GM19324 (cell line): ENCODE results near the gene ANGPTL4.
"Not testable (repeated sequence)": the region's sequence is repeated elsewhere in the genome, so short reads cannot be mapped to it uniquely, and the experiment has no call there.

Experiments used
- ATAC-seq: cut with Tn5 transposase; IDR thresholded peaks from one replicate; pipeline ENCODE4 v1.9.1; 2021; ENCODE audit warnings: mild to moderate bottlenecking, moderate library complexity; ENCODE audit not compliant: unreplicated experiment, low FRiP score

ANGPTL4 gene

DNA sequence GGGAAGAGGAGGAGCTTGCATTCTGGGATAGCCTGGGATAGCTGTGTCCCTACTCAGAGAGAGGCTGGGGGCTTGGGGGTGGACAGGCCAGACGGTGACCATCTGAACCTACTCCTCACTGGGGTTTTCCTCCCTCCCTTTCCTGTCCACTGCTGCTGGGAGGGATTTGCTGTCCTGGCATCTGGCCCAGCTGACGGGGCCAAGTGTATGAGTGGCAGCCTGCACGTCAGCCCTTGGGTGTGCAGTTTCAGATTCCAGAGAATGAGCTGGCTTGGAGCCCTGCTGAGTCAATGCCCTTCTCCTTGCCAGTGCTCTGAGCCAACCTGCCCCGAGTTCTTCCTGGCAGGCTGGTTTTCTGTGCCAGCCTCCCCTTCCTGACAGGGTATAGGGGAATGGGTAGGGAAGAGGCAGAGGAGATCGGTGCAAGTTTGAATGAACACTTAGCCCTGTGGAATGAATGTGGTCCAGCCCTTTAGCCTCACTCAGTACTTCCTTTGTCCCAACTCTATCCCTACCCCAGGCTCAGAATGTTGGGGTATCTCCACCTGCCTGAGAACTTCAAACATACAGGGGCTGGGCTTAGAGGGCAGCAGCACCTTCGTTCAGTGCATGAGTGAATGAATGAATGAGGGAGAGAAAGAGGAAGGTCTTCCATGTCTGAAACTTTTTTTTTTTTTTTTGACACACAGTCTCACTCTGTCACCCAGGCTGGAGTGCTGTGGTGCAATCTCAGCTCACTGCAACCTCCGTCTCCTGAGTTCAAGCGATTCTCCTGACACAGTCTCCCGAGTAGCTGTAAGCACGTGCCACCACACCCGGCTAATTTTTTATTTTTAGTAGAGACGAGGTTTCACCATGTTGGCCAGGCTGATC, 1.8 kb upstream of the ANGPTL4 start:
- no peak for ATAC-seq

DNA sequence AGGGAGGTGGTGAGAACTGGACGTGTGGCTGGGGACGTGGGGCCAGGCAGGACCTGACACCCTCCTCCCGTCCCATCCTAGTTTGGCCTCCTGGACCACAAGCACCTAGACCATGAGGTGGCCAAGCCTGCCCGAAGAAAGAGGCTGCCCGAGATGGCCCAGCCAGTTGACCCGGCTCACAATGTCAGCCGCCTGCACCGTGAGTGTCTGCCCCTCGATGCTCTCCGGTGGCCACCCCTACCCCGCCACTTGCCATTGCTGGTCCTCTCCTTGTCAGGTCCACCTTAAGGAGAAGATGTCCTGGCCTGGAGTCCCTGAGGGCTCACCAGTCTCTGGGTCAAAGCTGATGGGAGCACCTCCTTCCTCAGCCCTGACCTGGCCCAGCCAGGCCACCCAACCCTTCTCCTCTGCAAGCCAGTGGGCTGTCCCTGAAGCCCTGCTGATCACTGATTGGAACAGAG, 2.2 kb downstream of the ANGPTL4 start:
- no peak for ATAC-seq

DNA sequence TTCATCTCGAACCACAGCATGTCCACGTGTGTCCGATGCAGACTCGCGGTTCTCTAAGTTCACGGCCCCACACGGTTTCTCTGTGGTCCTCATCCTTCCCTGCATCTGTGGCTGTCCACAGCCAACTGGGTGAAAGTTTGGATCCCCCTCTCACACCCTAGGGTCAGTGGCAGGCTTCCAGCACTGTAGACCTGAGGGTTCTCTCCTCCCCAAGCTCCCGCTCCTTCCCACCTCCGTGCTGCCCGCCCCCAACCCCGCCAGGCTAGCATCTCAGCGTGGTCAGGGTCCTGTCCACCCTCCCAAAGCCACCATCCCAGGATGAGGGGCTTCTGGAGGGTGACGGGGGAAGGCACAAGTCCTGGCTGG, 3.0 kb downstream of the ANGPTL4 start:
- ATAC-seq: no peak

DNA sequence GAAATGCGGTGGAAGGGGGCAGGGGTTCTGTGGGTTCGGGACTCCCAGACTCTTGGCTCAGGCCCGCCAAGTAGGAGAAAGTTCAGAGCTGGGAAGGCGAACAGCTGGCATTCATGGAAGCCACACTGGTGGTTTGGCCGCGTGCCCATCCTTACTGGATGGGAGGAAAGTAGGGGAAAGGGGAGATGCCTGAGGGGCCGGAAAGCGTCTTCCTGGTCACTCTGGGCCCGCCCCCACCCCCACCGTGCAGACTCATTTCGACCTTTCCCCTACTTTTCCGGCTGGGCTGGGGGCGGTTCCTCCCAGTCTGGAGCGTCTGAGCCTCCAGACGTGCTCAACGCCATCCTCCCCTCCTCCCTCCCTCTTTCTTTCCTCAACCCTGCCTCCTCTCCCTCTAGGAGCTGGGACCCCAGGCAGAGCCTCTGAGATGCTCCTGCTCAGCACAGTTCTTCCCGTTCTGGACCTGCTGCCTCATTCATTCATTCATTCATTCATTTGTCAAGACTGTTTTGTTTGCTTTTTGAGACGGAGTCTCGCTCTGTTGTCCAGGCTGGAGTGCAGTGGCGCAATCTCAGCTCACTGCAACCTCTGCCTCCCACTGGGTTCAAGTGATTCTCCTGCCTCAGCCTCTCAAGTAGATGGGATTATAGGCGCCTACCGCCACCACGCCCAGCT, 3.5 kb downstream of the ANGPTL4 start:
- no peak for ATAC-seq

DNA sequence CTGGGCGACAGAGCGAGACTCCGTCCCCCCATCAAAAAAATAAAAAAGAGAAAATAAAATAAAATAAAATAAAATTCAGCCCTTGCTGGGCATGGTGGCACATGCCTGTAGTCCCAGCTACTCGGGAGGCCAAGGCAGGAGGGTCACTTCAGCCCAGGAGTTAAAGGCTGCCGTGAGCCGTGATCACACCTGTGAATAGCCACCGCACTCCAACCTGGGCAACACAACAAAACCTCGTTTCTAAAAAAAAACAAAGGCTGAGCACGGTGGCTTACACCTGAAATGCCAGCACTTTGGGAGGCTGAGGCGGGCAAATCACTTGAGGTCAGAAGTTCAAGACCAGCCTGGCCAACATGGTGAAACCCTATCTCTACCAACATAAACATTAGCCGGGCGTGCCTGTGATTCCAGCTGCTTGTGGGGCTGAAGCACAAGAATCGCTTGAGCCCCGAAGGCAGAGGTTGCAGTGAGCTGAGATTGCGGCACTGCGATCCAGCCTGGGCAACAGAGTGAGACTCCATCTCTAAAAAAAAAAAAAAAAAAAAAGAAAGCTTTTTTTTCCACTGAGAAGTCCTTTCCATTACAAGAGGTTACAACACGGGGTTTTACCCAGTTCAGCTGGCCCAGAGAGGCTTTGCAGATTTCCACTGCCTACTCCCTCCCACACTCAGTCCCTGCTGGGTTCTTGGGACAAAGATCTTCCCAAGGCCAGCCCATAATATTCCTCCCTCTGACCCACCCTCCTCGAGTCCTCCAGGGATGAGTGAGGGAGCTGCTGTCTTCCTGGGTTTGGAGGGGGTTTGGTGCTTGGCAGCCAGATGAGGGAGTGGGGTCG, 6.4 kb downstream of the ANGPTL4 start:
- ATAC-seq: no peak

DNA sequence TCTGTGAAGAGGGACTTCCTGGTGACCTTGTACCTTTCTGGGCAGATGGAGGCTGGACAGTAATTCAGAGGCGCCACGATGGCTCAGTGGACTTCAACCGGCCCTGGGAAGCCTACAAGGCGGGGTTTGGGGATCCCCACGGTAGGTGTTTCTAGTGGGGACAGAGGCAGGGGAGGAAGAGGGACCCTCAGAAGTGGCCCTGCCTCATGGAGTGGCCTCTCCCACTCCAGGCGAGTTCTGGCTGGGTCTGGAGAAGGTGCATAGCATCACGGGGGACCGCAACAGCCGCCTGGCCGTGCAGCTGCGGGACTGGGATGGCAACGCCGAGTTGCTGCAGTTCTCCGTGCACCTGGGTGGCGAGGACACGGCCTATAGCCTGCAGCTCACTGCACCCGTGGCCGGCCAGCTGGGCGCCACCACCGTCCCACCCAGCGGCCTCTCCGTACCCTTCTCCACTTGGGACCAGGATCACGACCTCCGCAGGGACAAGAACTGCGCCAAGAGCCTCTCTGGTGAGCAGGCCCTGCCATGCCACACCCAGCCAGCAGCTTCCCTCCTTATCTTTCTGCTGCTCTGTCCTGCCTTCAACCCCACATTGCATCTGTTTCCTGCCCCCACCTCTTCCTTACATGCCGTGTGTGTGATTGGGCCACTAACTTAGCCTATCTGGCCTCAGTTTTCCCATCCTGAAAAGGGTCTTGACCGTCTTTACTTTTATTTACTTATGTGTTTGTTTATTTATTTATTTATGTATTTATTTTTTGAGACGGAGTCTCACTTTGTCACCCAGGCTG, 7.3 kb downstream of the ANGPTL4 start:
- no peak for ATAC-seq

DNA sequence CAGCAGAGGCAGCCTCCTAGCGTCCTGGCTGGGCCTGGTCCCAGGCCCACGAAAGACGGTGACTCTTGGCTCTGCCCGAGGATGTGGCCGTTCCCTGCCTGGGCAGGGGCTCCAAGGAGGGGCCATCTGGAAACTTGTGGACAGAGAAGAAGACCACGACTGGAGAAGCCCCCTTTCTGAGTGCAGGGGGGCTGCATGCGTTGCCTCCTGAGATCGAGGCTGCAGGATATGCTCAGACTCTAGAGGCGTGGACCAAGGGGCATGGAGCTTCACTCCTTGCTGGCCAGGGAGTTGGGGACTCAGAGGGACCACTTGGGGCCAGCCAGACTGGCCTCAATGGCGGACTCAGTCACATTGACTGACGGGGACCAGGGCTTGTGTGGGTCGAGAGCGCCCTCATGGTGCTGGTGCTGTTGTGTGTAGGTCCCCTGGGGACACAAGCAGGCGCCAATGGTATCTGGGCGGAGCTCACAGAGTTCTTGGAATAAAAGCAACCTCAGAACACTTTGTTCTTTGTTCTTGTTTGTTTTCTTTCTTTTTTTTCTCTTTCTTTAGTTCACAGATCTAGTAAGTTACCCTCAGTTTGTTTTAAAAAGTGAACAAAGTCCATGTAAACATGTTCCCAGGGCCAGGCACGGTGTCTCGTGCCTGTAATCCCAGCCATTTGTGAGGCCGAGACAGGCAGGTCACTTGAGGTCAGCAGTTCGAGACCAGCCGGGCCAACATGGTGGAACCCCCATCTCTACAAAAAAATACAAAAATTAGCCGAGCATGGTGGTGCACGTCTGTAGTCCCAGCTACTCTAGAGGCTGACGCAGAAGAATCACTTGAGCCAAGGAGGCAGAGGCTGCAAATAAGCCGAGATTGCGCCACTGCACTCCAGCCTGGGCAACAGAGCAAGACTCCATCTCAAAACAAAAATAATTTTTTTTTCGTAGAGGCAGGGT, 10.2 kb downstream of the ANGPTL4 start:
- ATAC-seq: no peak

DNA sequence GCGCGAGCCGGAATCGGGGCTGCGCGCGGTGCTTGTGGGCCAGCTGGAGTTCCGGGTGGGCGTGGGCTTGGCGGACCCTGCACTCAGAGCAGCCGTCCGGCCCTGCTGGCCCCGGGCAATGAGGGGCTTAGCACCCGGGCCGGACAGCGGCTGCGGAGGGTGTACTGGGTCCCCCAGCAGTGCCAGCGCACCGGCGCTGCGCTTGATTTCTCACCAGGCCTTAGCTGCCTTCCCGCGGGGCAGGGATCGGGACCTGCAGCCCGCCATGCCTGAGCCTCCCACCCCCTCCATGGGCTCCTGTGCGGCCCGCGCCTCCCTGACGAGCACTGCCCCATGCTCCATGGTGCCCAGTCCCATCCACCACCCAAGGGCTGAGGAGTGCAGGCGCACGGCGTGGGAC, 11.8 kb downstream of the ANGPTL4 start:
- ATAC-seq: not testable (repeated sequence)

DNA sequence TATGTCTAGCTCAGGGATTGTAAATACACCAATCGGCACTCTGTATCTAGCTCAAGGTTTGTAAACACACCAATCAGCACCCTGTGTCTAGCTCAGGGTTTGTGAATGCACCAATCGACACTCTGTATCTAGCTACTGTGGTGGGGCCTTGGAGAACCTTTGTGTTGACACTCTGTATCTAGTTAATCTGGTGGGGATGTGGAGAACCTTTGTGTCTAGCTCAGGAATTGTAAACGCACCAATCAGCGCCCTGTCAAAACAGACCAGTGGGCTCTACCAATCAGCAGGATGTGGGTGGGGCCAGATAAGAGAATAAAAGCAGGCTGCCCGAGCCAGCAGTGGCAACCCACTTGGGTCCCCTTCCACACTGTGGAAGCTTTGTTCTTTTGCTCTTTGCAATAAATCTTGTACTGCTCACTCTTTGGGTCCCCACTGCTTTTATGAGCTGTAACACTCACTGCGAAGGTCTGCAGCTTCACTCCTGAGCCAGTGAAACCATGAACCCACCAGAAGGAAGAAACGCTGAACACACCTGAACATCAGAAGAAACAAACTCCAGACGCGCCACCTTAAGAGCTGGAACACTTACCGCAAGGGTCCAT, 12.5 kb downstream of the ANGPTL4 start:
- ATAC-seq: not testable (repeated sequence)

DNA sequence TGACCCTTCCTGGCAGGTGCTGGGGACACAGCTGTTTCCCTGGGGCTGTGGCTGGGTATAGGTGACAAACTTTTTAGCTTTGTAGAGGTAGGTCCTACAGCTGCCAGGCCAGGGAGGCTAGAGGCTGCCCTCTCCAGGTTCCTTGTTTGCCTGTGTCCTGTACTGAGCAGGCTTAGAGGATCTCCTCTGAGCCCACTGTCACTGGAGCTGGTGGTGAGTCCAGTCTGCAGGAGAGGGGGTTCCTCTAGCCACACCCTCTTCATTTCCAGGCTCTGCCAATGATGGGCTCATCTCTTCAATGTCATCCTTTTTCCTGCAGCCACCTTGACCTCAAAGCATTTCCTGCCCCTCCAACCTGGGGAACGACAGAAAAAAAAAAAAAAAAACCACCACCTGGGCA, 13.6 kb downstream of the ANGPTL4 start:
- no peak for ATAC-seq

DNA sequence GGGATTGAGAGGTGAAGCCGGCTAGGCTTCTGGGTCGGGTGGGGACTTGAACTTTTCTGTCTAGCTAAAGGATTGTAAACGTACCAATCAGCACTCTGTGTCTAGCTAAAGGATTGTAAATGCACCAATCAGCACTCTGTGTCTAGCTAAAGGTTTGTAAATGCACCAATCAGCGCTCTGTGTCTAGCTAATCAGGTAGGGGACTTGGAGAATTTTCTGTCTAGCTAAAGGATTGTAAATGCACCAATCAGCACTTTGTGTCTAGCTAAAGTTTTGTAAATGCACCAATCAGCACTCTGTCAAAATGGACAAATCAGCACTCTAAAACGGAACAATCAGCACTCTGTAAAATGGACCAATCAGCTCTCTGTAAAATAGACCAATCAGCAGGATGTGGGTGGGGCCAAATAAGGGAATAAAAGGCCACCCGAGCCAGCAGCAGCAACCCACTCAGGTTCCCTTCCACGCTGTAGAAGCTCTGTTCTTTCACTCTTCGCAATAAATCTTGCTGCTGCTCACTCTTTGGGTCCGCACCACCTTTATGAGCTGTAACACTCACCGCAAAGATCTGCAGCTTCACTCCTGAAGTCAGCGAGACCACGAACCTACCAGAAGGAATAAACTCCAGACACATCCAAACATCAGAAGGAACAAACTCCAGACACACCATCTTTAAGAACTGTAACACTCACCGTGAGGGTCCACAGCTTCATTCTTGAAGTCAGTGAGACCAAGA, 15.4 kb downstream of the ANGPTL4 start:
- not testable (repeated sequence) for ATAC-seq

DNA sequence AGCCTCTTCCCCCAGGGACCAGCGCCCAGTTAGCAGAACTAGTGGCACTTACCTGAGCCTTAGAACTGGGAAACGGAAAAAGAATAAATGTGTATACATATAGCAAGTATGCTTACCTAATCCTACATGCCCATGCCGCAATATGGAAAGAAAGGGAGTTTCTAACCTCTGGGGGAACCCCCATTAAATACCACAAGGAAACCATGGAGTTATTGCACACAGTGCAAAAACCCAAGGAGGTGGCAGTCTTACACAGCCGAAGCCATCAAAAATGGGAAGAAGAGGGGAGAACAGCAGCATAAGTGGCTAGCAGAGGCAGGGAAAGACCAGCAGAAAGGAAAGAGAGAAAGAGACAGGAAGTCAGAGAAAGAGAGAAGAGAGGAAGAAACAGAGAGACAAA, 20.6 kb downstream of the ANGPTL4 start:
- ATAC-seq: not testable (repeated sequence)

DNA sequence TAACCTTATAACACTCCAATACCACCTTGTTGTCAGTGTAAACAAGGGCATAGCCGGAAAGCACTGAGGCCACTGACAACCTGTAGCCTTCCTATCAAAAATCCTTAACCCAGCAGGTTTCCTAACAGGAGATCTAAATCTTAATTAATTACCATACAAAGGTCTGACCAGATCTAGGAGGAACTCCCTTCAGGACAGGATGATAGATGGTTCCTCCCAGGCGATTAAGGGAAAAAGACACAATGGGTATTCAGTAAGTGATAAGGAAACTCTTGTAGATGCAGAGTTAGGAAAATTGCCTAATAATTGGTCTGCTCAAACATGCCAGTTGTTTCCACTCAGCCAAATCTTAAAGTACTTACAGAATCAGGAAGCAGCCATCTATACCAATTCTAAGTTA, 21.1 kb downstream of the ANGPTL4 start:
- ATAC-seq: not testable (repeated sequence)

DNA sequence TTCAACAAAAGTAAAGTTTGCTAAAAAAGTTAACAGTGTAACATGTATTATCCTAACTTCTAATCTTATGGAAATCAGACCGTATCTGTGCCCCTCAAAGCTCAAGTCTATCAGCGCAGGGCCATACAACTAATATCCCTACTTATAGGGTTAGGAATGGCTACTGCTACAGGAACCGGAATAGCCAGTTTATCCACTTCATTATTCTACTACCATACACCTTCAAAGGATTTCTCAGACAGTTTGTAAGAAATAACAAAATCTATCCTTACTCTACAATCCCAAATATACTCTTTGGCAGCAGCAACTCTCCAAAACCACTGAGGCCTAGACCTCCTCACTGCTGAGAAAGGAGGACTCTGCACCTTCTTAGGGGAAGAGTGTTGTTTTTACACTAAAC, 21.6 kb downstream of the ANGPTL4 start:
- ATAC-seq: not testable (repeated sequence)

DNA sequence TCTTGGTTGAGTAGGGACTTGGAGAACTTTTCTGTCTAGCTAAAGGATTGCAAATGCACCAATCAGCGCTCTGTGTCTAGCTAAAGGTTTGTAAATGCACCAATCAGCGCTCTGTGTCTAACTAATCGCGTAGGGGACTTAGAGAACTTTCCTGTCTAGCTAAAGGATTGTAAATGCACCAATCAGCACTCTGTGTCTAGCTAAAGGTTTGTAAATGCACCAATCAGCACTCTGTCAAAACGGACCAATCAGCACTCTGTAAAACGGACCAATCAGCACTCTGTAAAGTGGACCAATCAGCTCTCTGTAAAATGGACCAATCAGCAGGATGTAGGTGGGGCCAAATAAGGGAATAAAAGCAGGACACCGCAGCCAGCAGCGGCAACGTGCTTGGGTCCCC, 22.5 kb downstream of the ANGPTL4 start:
- not testable (repeated sequence) for ATAC-seq

DNA sequence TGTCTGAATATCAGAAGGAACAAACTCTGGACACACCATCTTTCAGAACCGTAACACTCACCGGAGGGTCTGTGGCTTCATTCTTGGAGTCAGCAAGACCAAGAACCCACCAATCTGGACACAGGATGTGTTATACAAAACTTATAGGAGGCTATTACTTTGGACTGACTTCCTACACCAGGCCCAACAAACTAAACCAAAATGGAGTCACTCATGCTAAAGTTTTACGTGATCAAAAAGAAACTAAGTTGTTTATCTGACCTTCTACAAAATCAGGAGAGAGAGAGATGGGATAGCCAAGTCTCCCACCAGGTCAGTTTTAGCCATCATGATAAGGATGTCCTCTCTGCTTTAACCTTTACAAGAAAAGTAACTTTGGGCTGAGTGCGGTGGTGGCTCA, 23.0 kb downstream of the ANGPTL4 start:
- no peak for ATAC-seq

DNA sequence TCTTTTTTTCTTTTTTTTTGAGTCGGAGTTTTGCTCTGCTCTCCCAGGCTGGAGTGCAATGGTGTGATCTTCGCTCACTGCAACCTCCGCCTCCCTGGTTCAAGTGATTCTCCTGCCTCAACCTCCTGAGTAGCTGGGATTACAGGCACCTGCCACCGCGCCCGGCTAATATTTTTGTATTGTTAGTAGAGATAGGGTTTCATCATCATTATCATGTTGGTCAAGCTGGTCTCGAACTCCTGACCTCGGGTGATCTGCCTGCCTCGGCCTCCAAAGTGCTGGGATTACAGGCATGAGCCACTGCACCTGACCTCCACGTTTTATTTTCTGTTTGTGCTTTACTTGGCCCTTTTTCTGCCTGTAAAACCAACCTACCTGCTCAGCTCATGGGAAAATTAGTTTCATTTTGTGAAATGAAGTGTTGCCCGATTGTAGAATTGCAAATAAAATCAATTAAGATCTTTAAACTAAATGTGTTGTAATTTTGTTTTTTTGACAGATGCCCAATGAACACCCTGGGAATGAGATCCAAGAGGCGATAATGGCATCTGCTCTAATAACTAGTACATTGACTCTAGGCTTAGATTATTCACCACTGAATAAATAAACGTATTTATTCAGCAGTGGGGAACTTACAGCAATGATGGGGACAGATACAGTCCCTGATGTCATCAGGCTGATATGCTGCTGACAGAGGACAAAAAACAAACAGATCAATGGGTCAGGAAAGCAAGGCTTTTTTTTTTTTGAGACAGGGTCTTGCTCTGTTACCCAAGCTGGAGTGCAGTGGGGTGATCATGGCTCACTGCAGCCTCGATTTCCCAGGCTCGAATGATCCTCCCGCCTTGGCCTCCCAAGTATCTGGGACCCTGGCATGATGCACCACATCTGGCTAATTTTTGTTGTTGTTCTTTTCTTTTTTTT, 24.0 kb downstream of the ANGPTL4 start:
- no peak for ATAC-seq
